HG03108 (cell line): Measurements from ENCODE around the gene NTM.

ENCODE experiments used
- ATAC-seq: cut with Tn5 transposase; IDR thresholded peaks from one replicate; pipeline ENCODE4 v1.9.1; 2021; ENCODE audit warnings: moderate library complexity; ENCODE audit not compliant: unreplicated experiment

Gene NTM

DNA sequence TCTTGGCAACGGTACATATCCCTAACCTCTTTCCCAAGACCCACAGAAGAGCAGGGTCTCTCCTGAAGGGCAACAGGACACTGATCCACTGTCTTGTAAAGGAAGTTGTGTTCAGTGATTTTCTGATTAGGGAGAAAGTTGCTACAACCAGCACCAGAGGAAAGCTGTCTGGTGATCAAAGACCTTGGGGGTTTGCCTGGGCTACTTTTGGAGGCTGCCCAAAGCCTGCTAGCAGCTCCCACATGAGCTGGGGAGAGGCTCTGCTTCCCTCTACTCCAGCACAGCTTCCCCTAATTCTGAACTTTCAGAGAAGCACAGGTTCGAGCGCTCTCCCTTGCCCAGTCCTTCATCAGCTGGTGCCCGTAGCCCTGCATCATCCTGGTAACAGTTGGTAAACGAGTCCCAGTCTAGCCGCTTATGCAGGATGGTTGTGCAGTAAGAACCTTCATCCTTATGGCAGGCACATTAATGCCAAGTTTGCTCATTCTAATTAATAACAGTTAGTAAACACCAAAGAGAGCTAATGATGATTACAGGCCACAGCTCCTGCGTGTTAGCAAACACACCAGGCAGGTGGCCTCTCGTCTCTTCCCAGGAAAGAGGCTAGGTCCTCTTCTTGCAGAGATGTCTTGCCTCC is 173.1 kb downstream of the NTM start:
- ATAC-seq, result no peak

DNA sequence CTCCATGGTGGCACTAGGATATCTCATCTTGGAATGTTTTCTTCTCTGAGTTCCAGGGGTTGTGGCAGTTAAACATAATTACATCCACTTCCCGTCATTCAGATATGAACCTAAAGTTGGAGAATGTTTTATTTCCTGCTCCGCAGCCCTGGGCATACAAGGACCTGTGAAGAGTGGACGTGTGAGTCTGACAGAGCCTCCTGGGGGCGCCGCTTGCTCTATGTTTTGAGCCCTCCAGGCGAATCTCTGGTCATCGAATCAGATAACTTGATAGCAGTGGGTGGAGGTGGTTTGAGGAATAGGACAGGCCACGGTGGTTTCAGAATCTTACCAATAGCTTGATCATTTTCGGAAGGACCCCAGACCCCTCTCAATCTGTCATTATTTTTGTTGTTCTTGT is 174.2 kb downstream of the NTM start:
- no peak for ATAC-seq

DNA sequence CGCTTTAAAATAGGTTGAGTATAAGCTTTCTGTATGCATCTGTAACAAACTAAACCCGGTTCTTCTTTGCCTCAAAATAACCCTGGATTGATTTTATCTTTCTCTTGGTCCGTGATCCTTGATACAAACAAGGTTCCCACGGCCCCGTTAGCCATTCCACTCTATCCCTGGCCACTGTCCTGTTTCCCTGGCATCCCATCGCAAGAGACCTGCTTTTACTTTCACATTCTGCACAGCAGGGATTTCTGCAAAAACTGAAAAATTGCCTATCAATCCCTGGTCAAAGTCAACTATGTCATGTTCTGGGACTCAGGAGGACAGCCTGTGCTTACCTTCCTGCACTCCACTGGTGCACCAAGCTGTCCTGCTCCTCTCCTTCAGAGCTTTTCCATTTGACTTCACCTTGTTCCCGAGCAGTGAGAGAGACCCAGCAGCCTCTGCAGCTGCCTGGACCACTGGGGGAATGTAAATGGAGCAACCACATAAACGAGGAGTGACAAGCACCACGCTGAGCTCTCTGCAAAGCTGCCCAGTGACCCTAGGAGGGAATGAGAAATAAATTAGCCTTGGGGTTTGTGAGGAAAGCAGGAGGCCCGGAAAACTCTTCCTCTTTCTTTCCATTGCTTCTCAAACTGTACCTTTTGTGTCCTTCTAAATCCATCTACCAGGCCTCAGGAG is 175.9 kb downstream of the NTM start:
- ATAC-seq, result no peak

DNA sequence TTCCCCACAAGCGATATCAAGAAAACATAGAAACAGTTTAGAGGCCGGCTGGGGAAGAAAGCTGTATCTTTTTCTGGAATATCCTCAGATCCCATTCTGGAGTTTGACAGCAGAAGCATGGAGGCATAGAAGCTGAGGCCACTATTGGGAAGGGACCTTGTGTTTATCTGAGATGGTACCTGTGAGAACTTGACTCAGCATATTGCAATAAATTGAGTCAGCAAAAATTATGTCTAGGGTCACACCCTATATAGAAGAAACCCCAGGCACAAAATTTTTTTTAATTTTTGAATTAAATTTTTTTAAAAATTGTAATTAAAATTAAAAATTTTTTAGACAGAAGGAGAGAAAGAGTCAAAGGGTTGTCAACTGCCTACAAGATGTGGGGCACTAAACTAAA is 178.7 kb downstream of the NTM start:
- ATAC-seq, result no peak

DNA sequence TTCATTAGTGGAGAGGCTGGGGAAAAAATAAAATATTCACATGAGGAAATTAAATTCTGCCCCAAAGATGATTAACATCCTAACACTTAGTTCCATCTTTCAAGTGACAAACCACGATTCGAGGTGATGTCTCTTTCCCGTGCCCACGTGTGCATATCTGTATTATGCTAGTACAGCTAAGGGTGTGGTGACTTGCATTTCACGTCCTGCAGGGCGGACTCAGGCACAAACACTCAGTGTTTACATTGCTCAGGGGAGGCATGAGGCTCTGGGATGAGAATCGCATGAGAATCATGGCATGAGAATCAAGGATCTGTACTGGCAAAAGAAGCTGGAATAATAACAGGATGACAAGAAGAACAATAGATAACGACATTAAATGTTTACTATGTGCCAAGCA is 179.4 kb downstream of the NTM start:
- ATAC-seq, result no peak

DNA sequence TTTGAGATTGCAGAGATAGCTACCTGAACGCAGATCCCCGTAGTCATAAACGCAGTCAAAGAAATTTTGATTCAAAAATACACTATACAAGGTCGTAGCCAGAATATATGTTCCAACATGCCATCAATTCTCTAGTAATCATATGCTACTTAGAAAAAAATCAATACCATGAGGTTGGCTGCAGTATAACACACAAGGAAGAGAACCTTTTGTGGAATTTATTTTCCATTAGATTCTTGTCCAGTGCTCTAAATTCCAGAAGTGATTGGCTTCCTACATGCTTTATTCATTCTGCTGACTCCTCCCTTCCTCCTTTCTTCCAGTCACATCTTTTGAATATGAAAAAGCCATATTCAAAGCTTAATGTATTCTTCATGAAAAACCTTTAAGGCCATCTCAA is 189.9 kb downstream of the NTM start:
- ATAC-seq, result no peak

DNA sequence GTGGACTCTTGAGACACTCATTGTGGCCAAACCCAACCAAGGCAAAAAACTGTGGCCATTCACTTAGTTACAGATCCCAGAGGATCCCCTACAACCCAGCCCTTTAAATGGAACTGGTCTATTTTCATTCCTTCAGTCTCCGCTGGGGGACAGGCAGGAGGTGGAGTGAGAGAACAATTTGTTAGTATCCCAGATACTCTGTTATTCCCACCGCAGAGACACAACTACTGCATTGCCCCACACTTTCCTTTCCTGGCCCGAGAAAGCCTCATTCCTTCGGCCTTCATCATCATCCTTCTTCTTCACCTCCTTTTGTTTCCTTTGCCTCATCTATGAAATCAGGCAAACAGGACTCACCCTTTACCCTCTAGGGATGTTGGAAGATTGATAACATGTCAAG is 191.1 kb downstream of the NTM start:
- no peak for ATAC-seq

DNA sequence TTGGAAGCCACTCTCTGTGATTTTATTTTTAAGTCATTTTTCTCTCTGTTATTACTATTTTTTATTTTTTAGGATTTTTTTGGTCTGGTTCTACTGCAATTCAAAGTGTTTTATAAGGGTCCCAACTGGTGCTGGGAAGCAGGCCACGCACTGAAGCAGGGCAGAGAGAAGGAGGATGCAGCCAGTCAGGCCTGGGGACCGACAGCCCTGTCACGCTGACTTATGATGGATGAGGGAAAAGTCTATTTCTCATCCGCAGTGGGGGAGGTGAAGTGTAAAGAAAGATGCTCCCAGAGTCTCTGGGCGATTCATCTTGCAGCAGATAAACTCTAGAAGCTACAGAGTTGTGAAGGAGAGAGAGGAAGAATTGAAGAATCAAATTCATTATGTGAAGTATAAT is 191.6 kb downstream of the NTM start:
- no peak for ATAC-seq

DNA sequence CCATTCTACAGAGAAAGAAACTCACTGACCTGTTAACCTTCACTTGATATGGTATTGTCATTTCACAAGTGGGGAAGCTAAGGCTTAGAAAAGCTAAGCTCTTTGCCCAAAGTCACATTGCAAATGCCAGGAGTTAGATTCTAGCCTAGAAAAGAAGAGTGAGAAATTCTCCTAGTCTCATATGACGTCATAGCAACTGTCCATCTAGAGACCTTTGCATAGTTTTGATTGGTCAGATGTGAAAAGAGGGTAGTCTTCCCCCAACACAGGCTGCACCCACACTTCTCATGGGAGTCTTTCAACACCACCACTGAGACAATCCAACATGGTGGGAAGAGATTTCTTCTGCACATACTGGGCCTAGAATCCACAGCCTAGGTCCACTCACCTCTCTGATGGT is 197.9 kb downstream of the NTM start:
- ATAC-seq, result no peak

DNA sequence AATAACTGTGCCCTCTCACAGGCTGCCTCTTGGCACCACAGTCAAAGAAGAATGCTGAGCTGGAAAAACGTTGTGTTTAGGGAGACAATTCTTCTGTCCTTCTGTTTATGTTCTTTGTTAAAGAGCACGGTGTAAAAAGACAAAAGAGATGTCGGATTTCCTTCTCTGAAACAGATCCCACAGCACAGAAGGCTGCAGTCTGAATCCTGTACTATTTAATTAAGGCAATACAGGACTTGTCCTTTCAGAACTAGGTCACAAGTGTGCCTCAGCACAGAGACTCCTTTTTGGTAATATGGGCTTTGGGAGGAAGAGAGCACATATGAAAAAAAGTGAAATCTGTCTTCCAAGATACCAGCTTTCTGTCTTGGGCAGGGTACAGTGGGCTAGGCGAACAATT is 201.2 kb downstream of the NTM start:
- ATAC-seq, result no peak

DNA sequence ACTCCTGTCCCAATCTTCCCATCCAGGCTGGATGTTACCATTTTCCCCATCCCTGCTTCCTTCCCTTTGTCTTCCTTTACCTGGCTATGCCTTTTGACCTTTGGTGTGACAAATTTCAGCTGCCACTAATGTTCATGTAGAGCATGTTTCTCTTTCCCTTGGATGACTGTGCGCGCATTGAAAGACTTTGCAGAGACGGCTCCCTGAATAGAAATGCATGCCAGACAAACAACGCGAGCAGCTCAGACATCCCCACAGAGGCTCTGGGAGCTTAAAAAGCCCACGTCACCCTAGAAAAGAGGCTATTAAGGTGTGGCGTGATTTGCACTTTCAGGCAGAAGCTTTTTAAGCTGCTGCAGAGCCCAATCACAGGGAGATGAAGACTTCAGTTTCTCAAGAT is 202.0 kb downstream of the NTM start:
- no peak for ATAC-seq

DNA sequence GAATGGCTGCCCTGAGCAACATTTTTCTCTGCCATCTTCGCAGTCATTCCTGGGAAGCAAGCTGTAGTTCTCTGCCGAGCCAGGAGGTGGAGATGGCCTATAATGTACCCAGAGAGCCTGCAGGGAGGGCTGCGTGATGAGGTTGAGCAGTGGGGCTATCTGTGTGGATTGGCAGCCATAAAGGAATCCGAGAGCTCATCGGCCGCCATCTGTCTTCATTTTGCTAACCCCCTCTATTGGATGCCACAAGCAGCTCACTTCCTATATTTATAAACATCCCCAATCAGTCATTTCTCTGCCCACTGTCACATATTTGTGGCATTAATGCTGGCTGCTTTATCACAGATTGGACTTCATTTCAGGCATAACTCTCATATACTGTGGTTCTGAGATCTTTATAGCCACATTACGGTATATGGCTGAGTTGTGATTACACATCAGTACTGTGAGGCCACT is 209.5 kb downstream of the NTM start:
- ATAC-seq, result no peak

DNA sequence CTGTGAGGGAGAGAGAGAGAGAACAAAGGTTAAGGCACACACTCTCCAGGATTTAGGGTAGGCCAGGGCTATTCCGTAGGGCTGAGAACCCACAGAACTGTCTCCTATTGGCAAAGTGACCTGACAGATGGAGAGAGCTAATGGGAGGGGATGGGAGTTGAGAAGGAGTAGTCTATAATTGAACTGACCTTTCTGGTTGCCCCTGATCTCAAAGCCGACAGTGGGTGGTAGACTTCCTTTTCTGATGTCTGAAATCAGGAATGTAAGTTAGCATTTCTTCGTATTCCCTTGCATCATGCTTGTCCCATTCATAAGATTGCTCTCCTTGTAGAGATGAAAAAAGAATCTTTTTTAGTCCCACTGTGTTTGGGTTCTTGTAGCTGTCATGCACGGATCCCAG is 210.1 kb downstream of the NTM start:
- ATAC-seq, result no peak

DNA sequence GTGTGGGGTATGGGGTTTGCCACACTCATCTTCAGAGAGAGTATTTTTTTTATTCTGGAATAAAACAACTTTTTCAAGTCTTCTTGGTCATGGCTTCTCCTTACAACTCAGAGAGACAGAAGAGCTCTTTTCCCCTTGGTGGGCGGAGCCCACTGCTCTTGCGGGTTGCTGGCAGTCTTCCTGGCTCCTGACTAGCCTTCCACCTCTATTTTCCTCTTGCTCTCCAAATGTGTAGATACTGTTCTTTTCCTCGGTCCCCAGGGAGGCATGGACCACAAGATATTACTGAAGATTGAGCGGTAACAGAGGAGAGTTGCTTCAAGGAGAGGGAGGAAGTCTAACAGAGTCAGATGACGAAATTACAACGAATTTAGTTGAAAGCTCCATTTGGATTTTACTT is 210.6 kb downstream of the NTM start:
- no peak for ATAC-seq

DNA sequence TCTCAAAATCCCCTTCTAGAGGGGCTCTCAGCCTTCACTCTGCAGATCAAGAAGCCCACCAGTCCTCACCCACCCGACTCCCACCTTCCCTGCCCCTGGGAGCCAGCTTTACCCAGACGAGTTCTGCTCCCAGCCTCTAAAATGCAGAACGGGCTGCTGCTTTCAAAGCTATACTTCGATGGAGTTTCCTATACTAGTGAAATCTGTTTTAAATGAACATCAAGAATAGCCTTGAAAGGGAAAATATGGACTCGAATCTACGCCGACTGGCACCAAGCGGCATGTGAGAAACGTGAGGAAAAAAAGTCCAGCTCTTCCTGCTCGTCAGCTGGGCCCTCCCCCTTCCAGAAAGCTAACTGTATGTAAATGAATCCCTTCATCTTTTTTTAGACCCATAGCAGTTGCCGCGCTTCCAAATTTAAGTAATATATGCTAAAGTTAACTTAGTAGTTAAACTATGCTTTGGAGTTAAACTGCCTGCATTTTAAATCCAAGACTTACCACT is 211.7 kb downstream of the NTM start:
- no peak for ATAC-seq

DNA sequence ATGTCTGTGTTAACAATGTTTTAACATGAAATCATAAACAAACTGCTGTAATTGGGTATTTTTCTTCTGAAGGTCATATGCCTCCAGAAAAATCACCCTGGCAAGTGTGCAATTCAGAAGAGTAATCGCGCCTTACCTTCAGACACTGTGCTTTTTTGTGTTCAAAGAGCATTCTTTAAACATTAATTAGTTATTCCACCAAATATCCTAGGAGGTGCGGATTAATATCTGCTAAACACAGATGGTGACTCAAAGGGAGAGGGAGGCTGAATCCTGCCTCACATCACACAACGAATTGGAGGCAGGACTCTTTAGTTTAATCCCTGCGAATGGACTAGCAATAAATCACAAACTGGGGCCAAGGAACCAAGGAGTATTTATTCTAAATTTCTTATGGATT is 213.0 kb downstream of the NTM start:
- ATAC-seq, result no peak

DNA sequence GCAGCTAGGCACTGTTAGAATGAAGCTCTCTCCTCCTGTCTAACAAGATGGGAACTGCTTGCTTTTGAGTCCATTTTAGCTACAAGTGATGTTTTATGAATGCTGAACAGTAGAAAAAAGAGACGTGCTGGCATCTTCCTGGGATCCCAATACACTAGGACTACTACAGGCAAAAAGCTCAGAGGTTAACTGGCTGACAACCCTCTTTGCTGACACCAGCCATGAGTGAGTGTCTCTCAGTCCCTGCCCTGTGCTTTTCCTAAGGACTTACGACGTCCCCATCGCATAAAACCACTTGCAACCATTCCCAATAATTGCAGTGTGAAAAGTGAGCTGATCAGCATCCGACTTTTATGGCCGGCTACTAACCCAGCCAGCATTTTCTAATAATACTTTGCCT is 213.5 kb downstream of the NTM start:
- ATAC-seq, result no peak

DNA sequence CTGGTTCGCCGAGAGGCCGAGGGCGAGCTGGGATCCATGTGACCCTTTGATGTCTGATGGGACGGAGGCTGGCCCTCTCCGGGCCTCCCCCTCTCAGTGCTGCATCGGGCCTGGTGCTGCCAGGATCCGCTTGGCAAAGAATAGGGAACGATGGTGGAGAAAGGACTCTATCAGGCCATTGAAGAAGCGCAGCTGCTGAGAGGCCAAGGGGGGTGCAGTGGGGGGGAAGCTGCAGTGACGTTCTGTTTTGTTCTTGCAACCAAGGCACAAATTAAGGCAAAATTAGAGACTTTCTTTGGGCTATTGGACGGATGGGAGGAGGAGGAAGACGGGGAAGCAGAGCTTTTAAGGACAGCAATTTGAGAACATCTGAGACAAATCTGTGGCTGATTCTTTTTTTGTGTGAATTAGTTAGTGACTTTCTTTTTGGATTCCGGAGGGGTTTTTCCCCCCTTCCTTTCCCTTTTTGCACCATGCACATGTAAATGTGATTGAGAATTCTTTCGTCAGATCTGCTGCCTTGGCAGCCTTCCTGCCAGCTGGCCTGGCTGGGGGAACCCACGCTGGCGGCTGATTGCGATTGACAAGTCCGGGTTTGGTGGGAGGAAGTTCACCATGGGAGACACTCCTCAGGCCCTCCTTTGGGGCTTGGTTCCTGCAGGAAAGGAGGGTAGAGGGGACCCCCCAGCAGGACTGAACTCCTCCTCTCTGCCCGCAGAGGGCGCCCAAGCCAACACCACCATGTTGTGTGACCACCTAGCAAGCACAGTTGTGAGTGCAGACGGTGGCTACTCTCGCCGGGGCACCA is 214.6 kb downstream of the NTM start:
- ATAC-seq, result no peak

DNA sequence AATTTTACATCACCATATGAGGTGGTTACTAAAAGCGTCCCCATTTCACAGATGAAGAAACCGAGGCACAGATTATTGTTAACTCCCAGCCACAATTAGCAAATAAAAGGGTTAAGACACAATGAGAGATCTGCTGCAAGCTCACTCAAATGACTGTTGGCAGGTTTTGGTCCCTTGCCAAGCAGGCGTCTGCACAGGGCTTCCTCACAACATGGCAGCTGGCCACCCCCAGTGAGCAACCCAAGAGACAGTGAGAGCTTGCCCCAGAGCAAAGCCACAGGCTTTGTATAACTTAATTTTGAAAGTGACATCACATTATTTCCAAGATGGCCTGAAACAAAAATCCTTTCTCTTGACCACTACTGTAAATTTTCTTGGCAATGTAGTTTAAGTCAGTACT is 217.6 kb downstream of the NTM start:
- ATAC-seq, result no peak

DNA sequence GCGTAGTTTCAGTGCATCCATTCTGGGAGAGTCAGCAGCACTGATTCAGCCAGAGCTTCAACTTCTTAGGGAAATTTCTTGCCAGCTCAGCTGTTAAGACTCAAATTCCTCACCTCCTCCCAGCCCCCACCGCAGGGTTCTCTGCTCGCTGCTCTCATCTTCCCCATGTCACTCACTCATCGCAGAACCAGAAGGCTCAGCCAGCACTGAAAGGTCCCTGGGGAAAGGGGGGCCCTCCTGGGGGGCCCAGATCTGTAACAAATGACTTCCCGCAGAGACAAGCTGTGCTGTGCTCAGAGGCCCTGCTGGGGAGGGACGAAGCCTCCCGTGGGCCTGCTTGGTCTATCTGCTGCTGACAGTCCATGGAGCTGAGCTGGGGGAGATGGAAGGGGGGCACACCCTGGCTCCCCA is 220.6 kb downstream of the NTM start:
- no peak for ATAC-seq

DNA sequence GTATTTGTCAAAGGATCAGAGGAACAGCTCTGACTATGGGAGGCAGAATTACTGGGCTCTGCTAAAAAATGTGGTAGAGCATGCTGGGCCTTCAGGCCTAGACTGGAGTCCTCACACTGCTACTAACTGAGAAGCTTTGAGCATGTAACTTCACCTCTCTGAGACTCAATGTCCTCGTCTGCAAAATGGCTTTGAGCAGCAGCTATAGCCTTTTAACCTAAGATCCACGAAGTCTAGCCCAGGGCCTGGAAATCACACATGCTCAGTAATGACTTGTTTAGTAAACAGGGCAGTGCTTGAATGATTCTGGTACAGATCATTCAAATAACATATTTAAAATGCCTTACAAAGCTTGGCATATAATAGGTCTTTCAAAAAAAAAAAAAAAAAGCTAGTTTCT is 221.7 kb downstream of the NTM start:
- no peak for ATAC-seq

DNA sequence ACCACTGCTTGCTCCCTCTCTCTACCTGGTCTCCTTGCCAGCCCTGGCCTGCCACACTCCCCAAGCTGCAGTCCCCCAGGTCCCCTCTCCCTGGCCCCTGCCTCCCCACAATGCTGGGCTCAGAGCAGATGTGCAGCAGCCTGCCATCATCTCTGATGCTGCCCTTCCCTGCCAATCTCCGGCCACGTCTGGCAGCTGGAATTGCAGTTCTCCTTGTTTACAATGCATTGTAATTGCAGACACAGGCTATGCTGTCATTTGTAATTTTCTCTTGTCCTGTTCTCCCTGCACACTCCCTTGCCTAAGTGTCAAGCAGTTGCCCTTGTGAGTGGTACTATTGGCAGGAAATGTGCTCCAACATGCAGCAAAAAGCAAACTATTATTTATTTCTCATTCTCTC is 222.3 kb downstream of the NTM start:
- no peak for ATAC-seq
